CD4-positive, alpha-beta T cell treated with Interleukin-21 for 1 hour (primary cell): ENCODE data around the gene PBRM1.
"Not testable (repeated sequence)": the region's sequence is repeated elsewhere in the genome, so short reads cannot be mapped to it uniquely, and the experiment has no call there.

Source experiments
- DNase-seq: peaks from one replicate; pipeline ENCODE4 v3.0.0-alpha.2; 2020

PBRM1 gene

GRCh38 chr3:52685709-52686691, at the start of gene PBRM1, which contains the start of gene GNL3:
Gene PBRM1 (minus strand): TSS chr3:52685913.
Gene GNL3 (plus strand): TSS chr3:52686032. CDS start chr3:52686093, 61 bp downstream.
- DNase-seq = peak; percentile 95

GRCh38 chr3:52733256-52733891, 47.7 kb upstream of the PBRM1 start:
- no peak for DNase-seq

- DNase-seq = no peak
Observed at GRCh38 chr3:52731590-52731989, 45.9 kb upstream of the PBRM1 start.

- DNase-seq = no peak
Observed at GRCh38 chr3:52730681-52731080, 45.0 kb upstream of the PBRM1 start.

GRCh38 chr3:52728753-52729152, 43.0 kb upstream of the PBRM1 start:
- DNase-seq = not testable (repeated sequence)

GRCh38 chr3:52724511-52724910, 38.8 kb upstream of the PBRM1 start:
- no peak for DNase-seq

GRCh38 chr3:52723935-52724334, 38.2 kb upstream of the PBRM1 start:
- no peak for DNase-seq

GRCh38 chr3:52722491-52722890, 36.8 kb upstream of the PBRM1 start:
- no peak for DNase-seq

GRCh38 chr3:52721730-52722008, 36.0 kb upstream of the PBRM1 start:
- DNase-seq = no peak

- DNase-seq = peak; percentile 23
Observed at GRCh38 chr3:52721002-52721729, 35.5 kb upstream of the PBRM1 start.

- no peak for DNase-seq
Observed at GRCh38 chr3:52719618-52720017, 33.9 kb upstream of the PBRM1 start.

GRCh38 chr3:52715714-52716305, 30.1 kb upstream of the PBRM1 start:
- DNase-seq = no peak

- no peak for DNase-seq
Observed at GRCh38 chr3:52714335-52715302, 28.9 kb upstream of the PBRM1 start.

- DNase-seq = no peak
Observed at GRCh38 chr3:52712291-52713212, 26.8 kb upstream of the PBRM1 start.

GRCh38 chr3:52710512-52710911, 24.8 kb upstream of the PBRM1 start:
- DNase-seq = no peak

- DNase-seq = no peak
Observed at GRCh38 chr3:52707585-52707984, 21.9 kb upstream of the PBRM1 start.

GRCh38 chr3:52705688-52706686, 20.3 kb upstream of the PBRM1 start, which contains the start of the genes GLT8D1 and SPCS1:
Gene GLT8D1 (minus strand): TSS chr3:52705791. CDS start chr3:52700460, 5,331 bp downstream.
Gene SPCS1 (plus strand): TSS chr3:52706106. CDS start chr3:52706247, 141 bp downstream.
- peak; percentile 86 for DNase-seq

- no peak for DNase-seq
Observed at GRCh38 chr3:52705438-52705687, 19.6 kb upstream of the PBRM1 start.
